Memory B cell (primary cell): ENCODE results near the gene PRLR.

Experiments used
- ATAC-seq: fragments of 150-1000 bp; cut with Tn5 transposase; 2 replicates; pipeline ENCODE4 v1.10.0; 2021; ENCODE audit warnings: low read depth, mild to moderate bottlenecking, moderate library complexity
- DNase-seq, 2 donors: peaks; one replicate each; pipeline ENCODE4 v3.0.0; 2022; ENCODE audit warnings: low spot score in 2 of 2
- H3K27ac Mint-ChIP-seq: one replicate; pipeline ENCODE4 v1.8.0; 2022; ENCODE audit warnings: mild to moderate bottlenecking, moderate library complexity, mixed read lengths
- H3K27me3 Mint-ChIP-seq: one replicate; pipeline ENCODE4 v1.8.0; 2022; ENCODE audit warnings: mixed read lengths
- H3K36me3 Mint-ChIP-seq: one replicate; pipeline ENCODE4 v1.8.0; 2022; ENCODE audit warnings: mild to moderate bottlenecking, mixed read lengths
- H3K4me1 Mint-ChIP-seq: one replicate; pipeline ENCODE4 v1.8.0; 2022; ENCODE audit warnings: mixed read lengths
- H3K4me3 Mint-ChIP-seq: one replicate; pipeline ENCODE4 v1.8.0; 2022; ENCODE audit warnings: mild to moderate bottlenecking, moderate library complexity, mixed read lengths
- H3K9me3 Mint-ChIP-seq: one replicate; pipeline ENCODE4 v1.8.0; 2022; ENCODE audit warnings: mixed read lengths

The PRLR gene

DNA sequence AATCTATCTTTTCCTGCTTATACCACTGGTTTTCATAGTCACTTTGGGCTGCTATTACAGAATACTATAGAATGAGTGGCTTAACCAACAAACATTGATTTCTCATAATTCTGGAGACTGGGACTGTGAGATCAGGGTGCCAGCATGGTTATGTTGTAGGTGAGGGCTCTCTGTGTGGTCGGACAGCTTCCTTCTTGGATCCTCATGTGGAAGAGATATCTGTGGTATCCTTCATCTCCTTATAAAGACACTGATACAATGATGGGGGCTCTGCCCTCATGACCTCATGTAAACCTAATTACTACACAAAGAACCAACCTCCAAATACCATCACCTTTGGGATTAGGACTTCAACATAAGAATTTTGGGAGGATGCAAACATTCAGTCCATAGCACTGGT, 13.9 kb upstream of the PRLR start:
- Mint-ChIP-seq H3K27me3 (peaks cover 7% of the 10 kb centered on the region), H3K27ac (no peak overlapping the region)

DNA sequence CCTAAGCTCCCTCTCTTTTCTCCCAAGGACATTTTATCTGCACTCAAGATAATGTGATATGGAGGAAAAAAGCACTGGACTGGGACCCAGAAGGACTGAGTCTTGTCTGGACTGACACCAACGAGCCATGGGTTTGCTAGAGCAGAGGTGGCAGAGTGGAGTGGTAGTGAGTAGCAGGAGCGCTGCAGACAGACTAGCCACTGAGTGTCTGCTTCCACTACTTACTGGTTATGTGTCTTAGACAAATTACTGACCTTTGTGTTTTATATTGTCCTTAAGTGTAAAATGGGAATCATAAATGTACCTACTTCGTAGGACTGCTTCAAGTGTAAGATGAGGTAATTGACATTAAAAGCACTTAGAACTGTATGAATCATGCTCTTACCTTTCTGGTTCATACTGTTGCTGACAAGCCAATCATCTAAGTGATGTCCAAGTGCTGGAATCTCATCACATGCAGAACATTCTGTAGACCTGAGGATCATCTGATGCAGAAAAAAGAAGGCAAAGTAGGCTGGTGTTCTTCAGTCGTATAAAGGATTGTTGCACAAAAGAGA, 12.5 kb upstream of the PRLR start:
- Mint-ChIP-seq H3K36me3 (no peaks in the 10 kb centered on the region), H3K27me3 (peaks cover 7% of the 10 kb centered on the region), H3K27ac (no peak overlapping the region), H3K9me3 (no peaks in the 10 kb centered on the region), H3K4me1 (no peaks in the 10 kb centered on the region), H3K4me3 (no peak overlapping the region)
- DNase-seq, result no peak
- no peak for ATAC-seq

More for the DNA sequence above, 13.9 kb upstream of the PRLR start:
- ATAC-seq, result no peak
- H3K36me3 Mint-ChIP-seq, result no peaks in the 10 kb centered on the region
- DNase-seq, result no peak
- H3K4me3 Mint-ChIP-seq, result no peak overlapping the region
- no peaks in the 10 kb centered on the region for H3K9me3 Mint-ChIP-seq
- H3K4me1 Mint-ChIP-seq, result no peaks in the 10 kb centered on the region

- no peak for ATAC-seq
- H3K9me3 Mint-ChIP-seq, result peaks cover 1% of the 10 kb centered on the region
- DNase-seq, result no peak
- H3K27me3 Mint-ChIP-seq, result peaks cover 5% of the 10 kb centered on the region
- H3K36me3 Mint-ChIP-seq, result no peaks in the 10 kb centered on the region
- no peak overlapping the region for H3K27ac Mint-ChIP-seq
- H3K4me3 Mint-ChIP-seq, result no peak overlapping the region
- no peaks in the 10 kb centered on the region for H3K4me1 Mint-ChIP-seq
Observed at GRCh38 chr5:35240892-35241291, 10.6 kb upstream of the PRLR start.

- H3K9me3 Mint-ChIP-seq, result peaks cover 1% of the 10 kb centered on the region
- ATAC-seq (no peak), DNase-seq (no peak)
- H3K27me3 Mint-ChIP-seq, result peaks cover 4% of the 10 kb centered on the region
- H3K36me3 Mint-ChIP-seq, result no peaks in the 10 kb centered on the region
- no peak overlapping the region for H3K4me3 Mint-ChIP-seq
- H3K27ac Mint-ChIP-seq, result no peak overlapping the region
- H3K4me1 Mint-ChIP-seq, result no peaks in the 10 kb centered on the region
Observed at GRCh38 chr5:35239911-35240610, 9.8 kb upstream of the PRLR start.

DNA sequence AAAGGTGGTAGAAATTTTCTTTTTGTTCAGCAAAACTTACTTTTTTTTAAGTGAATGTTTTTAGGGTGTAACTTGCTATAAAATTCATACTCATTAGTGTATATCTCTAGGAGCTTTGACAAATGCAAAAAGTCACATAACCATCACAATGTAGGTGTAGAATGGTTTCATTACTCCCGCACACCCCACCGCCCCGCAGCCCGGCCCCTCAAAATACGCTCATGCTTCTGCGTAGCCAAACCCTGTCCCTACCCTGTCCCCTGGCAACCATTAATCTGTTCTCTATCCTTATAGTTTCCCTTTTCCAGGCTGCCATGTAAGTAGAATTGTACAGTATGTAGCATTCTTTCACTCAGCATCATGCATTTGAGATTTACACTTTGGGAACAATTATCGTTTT, 9.2 kb upstream of the PRLR start:
- Mint-ChIP-seq H3K4me1 (no peaks in the 10 kb centered on the region), H3K4me3 (no peak overlapping the region), H3K9me3 (peaks cover 1% of the 10 kb centered on the region), H3K27ac (no peak overlapping the region), H3K27me3 (peaks cover 2% of the 10 kb centered on the region), H3K36me3 (no peaks in the 10 kb centered on the region)
- no peak for DNase-seq
- no peak for ATAC-seq

GRCh38 chr5:35237580-35238376, 7.5 kb upstream of the PRLR start:
- DNase-seq (no peak), ATAC-seq (no peak)
- Mint-ChIP-seq H3K9me3 (peaks cover 1% of the 10 kb centered on the region), H3K27me3 (no peaks in the 10 kb centered on the region), H3K4me3 (no peak overlapping the region), H3K36me3 (no peaks in the 10 kb centered on the region), H3K27ac (no peak overlapping the region), H3K4me1 (no peaks in the 10 kb centered on the region)

- H3K36me3 Mint-ChIP-seq, result no peaks in the 10 kb centered on the region
- H3K4me1 Mint-ChIP-seq, result no peaks in the 10 kb centered on the region
- peaks cover 1% of the 10 kb centered on the region for H3K27me3 Mint-ChIP-seq
- no peak overlapping the region for H3K4me3 Mint-ChIP-seq
- ATAC-seq (no peak), DNase-seq (no peak)
- H3K9me3 Mint-ChIP-seq, result peaks cover 1% of the 10 kb centered on the region
- no peak overlapping the region for H3K27ac Mint-ChIP-seq
Observed at GRCh38 chr5:35236770-35237169, 6.5 kb upstream of the PRLR start.

GRCh38 chr5:35233601-35234000, 3.3 kb upstream of the PRLR start:
- ATAC-seq (no peak), DNase-seq (no peak)
- peaks cover 1% of the 10 kb centered on the region for H3K9me3 Mint-ChIP-seq
- H3K4me1 Mint-ChIP-seq, result peaks cover 12% of the 10 kb centered on the region
- peaks cover 10% of the 10 kb centered on the region for H3K27me3 Mint-ChIP-seq
- no peak overlapping the region for H3K4me3 Mint-ChIP-seq
- H3K36me3 Mint-ChIP-seq, result no peaks in the 10 kb centered on the region
- no peak overlapping the region for H3K27ac Mint-ChIP-seq

GRCh38 chr5:35233121-35233520, 2.8 kb upstream of the PRLR start:
- H3K9me3 Mint-ChIP-seq, result peaks cover 1% of the 10 kb centered on the region
- H3K4me3 Mint-ChIP-seq, result no peak overlapping the region
- H3K27ac Mint-ChIP-seq, result no peak overlapping the region
- H3K36me3 Mint-ChIP-seq, result no peaks in the 10 kb centered on the region
- no peak for ATAC-seq
- no peak for DNase-seq
- peaks cover 12% of the 10 kb centered on the region for H3K4me1 Mint-ChIP-seq
- H3K27me3 Mint-ChIP-seq, result peaks cover 10% of the 10 kb centered on the region

DNA sequence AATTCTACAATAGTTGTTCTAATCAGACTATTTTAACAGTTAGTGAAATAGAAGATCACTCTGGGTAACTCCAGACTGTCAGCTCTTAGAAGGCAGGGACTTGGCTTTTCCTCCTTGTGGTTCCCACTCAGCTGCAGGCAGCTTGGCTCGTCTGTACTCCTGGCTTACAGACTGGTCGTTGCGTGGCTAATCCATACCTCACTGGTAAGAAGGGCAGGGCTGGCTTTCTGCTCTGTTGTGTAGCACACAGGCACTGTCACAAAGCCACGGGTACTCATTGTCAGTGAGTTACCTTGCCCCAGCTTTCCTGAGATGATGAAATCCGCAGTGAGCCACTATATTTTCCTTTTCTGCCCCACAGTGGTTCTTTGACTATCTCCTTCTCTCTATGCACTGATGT, 1.8 kb upstream of the PRLR start:
- H3K27ac Mint-ChIP-seq, result no peak overlapping the region
- peaks cover 12% of the 10 kb centered on the region for H3K4me1 Mint-ChIP-seq
- H3K36me3 Mint-ChIP-seq, result no peaks in the 10 kb centered on the region
- H3K9me3 Mint-ChIP-seq, result no peaks in the 10 kb centered on the region
- H3K27me3 Mint-ChIP-seq, result peaks cover 11% of the 10 kb centered on the region
- ATAC-seq (no peak), DNase-seq (no peak)
- no peak overlapping the region for H3K4me3 Mint-ChIP-seq

DNA sequence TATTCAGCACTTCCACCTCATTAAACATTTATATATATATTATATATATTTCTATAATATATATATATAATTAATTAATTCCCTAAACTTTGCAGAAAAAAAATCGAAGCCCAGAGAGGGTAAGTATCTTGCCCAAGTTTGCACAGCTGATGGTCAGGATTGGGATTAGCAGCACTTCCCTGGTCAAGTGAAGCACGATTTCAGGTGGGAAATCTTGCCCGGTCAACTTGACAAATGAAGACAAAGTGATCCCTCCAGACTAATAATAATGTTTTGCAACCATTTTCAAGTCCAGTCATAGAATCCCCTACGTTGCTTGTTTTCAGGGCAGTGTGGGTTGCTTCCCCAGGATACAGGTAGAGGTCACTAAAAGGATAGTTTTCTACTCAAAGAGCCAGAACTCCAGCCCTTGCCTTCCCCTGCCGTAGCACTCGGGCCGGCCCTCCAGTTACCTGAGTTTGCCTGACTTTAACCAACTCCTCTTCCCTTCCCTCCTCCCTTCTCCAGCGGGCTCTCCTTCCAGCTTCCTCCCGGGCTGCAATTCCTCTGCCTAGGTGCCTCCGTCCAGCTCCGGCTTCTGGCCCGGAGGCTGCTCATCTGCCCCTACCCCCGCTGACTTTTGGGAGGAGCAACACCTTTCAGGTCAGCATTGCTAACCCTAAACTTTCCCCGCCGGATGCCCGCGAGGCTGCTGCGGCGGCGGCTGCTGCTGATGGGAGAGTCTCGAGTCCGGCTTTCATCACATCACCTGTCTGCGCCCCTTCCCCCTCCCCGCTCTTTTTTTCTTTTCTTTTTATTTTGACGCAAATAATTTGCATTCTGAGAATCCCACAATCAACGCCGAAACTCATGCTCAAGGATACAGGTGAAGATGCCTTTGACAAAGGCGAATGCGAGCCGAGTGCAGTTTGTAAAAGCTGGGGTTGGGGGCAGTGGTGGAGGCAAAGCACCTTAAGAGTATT, 930 bp downstream of the PRLR start:
- Mint-ChIP-seq H3K27me3 (peaks cover 16% of the 10 kb centered on the region), H3K36me3 (no peaks in the 10 kb centered on the region), H3K27ac (peak overlapping the region; percentile 17), H3K4me3 (peak overlapping the region; percentile 81), H3K9me3 (no peaks in the 10 kb centered on the region), H3K4me1 (peaks cover 12% of the 10 kb centered on the region)
- DNase-seq (peak; percentile 11 to 18), ATAC-seq (peak; percentile 79)

- Mint-ChIP-seq H3K36me3 (no peaks in the 10 kb centered on the region), H3K9me3 (no peaks in the 10 kb centered on the region), H3K4me1 (peaks cover 12% of the 10 kb centered on the region), H3K4me3 (no peak overlapping the region), H3K27ac (no peak overlapping the region), H3K27me3 (peaks cover 16% of the 10 kb centered on the region)
- DNase-seq, result no peak
- no peak for ATAC-seq
Observed at GRCh38 chr5:35228310-35228709, 2.0 kb downstream of the PRLR start.

DNA sequence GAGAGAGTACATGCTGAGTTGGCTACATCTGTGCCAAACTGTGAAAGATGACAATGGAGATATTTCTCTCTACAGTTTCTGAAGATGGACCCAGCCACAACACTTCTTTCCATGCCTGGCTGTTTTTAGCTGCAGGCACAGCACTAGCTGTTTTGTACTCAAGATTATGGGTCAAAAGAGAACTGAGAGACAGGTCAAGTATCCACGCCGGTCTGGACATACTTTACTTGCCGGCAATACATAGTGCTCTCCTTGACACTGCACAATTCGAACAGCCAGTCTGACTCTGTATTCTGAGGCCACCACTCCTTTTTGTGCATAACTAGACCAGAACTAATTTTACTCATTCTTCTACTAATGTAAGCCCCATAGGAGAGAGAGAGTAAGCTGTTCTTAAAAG, 2.6 kb downstream of the PRLR start:
- Mint-ChIP-seq H3K4me3 (no peak overlapping the region), H3K27me3 (peaks cover 16% of the 10 kb centered on the region), H3K9me3 (no peaks in the 10 kb centered on the region), H3K4me1 (peaks cover 12% of the 10 kb centered on the region), H3K27ac (no peak overlapping the region), H3K36me3 (no peaks in the 10 kb centered on the region)
- ATAC-seq (no peak), DNase-seq (no peak)
